ENCODE results near the gene CCDC34.

- TF ChIP-seq POLR2A (IDR thresholded peaks at IDR 0.05; ENCODE audit: low read length) (no peak), GATA1 (IDR thresholded peaks at IDR 0.05; ENCODE audit: low read depth, low read length) (no peak)
Observed at GRCh38 chr11:27409049-27409448, 46.0 kb upstream of the CCDC34 start.

All from erythroblast (primary cell).